Measurements from ENCODE around the gene GABRR2.
A peak's percentile ranks its signal among the peaks of the same experiment; 100 is the strongest.
"Not testable (repeated sequence)": the region's sequence is repeated elsewhere in the genome, so short reads cannot be mapped to it uniquely, and the experiment has no call there.

Gene GABRR2

DNA sequence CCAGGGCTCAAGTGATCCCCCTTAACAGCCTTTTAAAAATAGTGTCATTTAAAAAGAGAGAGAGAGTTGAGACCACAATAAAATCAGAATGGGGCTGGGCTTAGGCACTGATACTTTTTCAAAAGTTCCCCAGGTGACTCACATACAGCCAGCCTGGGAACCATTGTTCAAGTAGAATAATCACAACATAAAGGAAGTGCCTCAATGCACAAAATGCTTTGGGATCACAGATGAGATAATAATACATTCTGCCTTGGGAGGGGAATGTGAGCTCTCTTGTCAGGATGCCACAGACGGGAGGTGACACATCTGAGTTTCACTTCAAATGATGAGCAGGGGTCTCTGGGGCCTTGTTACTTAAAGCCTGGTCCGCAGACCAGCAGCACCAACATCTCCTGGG, 63.9 kb downstream of the GABRR2 start:
- TF ChIP-seq, protein P1, sequence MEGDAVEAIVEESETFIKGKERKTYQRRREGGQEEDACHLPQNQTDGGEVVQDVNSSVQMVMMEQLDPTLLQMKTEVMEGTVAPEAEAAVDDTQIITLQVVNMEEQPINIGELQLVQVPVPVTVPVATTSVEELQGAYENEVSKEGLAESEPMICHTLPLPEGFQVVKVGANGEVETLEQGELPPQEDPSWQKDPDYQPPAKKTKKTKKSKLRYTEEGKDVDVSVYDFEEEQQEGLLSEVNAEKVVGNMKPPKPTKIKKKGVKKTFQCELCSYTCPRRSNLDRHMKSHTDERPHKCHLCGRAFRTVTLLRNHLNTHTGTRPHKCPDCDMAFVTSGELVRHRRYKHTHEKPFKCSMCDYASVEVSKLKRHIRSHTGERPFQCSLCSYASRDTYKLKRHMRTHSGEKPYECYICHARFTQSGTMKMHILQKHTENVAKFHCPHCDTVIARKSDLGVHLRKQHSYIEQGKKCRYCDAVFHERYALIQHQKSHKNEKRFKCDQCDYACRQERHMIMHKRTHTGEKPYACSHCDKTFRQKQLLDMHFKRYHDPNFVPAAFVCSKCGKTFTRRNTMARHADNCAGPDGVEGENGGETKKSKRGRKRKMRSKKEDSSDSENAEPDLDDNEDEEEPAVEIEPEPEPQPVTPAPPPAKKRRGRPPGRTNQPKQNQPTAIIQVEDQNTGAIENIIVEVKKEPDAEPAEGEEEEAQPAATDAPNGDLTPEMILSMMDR (conservative IDR thresholded peaks at IDR 0.05; ENCODE audit: low read length): no peak
- no peak overlapping the region for H3K4me3 ChIP-seq (ENCODE audit: low read length)
- no peak for DNase-seq (ENCODE audit: low read depth)

GRCh38 chr6:89250239-89250638, 64.9 kb downstream of the GABRR2 start:
- no peak overlapping the region for H3K4me3 ChIP-seq (ENCODE audit: low read length)
- no peak for DNase-seq (ENCODE audit: low read depth)
- TF ChIP-seq, protein P1 (conservative IDR thresholded peaks at IDR 0.05; ENCODE audit: low read length): no peak

DNA sequence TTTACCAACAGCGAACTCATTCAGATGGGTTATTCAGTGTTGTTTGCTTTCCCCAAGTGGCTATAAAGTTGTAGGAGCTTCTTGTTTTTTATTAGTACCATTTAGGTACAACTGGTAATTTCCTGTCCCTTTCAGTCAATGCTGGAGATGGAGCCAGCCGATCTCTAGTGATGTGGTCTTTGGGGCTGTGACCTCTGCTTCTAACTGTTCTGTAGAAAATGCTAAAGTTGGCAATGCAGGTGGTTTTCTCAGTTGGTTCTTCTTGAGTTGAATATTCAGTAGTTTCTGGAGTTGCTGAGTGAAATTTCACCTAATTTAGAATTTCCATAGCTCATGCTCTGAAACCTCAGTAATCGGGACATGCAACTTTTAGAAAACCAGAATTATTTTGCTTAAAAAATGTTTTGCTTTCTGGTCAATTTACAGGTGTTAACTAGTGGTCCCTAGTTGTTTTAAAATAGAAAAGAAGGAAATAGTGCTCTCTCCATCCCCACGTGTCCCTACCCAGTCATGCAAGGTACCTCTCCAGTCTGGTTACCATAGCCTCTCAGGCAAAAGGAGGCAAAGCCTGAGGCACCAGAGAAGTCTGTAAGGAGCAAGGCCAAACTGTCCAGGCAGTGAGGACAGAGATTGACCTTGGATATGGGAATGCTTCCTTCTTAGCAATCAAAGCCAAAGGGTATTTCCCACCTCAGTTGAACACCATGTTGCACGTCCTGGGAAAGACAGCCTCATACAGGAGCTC, 70.7 kb downstream of the GABRR2 start:
- DNase-seq (ENCODE audit: low read depth): no peak
- H3K4me3 ChIP-seq (ENCODE audit: low read length): no peak overlapping the region
- TF ChIP-seq, protein P1 (conservative IDR thresholded peaks at IDR 0.05; ENCODE audit: low read length): no peak

DNA sequence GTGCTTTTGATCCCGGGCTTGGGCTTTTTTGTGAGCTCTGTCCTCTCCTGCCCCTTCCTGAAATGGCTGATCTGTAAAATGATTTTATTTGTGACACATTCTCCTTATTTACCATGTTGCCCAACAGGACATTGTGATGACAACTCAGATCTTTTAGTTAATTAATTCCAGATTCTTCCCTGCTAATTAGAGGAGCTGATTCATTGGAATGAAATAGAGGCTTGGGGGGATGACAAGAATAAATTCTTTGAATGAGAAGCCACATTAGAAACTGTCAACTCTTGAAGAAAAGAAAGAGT, 71.8 kb downstream of the GABRR2 start:
- peak; percentile 50 for DNase-seq (ENCODE audit: low read depth)
- H3K4me3 ChIP-seq (ENCODE audit: low read length): no peak overlapping the region

GRCh38 chr6:89242574-89243330, 72.3 kb downstream of the GABRR2 start:
- H3K4me3 ChIP-seq (ENCODE audit: low read length): no peak overlapping the region
- peak; percentile 53 for DNase-seq (ENCODE audit: low read depth)
- TF ChIP-seq, protein P1 (conservative IDR thresholded peaks at IDR 0.05; ENCODE audit: low read length): peak; percentile 67

More for the DNA sequence above, 71.8 kb downstream of the GABRR2 start:
- TF ChIP-seq, protein P1 (conservative IDR thresholded peaks at IDR 0.05; ENCODE audit: low read length): no peak

DNA sequence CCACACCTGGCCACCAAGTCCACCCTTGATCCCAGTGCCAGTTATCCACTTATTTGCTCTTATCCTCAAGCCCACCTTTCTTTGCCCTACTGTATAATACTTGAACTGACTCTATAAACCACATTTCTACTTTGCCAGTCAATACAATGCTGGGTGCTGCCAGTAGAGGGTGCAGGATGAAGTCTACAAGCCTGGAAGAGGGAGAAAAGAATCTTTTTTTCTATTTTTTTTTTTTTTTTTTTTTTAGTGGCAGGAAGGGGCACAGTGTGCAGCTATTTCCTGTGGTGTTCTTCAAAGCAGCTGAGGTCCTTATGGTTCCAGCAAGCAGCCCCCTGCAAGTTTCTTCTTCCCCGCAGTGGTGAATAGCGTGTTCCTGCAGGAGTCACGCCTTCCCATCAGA, 75.8 kb downstream of the GABRR2 start:
- TF ChIP-seq, protein P1 (conservative IDR thresholded peaks at IDR 0.05; ENCODE audit: low read length): peak; percentile 34
- no peak for DNase-seq (ENCODE audit: low read depth)
- H3K4me3 ChIP-seq (ENCODE audit: low read length): no peak overlapping the region

DNA sequence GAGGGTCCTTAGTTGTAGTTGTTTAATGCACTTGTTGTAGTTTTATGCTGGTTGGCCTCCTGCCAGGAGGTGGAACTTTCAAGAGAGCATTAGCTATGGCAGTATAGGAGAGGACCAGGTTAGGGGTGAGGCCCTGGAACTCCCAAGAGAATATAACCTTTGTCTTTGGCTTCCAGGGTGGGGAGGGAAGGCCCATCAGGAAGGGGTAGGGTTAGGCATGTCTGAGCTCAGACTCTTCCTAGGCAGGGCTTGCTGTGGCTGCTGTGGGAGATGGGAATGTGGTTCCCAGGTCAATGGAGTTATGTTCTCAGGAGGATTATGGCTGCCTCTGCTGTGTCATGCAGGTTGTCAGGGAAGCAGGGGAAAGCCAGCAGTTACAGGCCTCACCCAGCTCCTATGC, 77.9 kb downstream of the GABRR2 start:
- H3K4me3 ChIP-seq (ENCODE audit: low read length): no peak overlapping the region
- TF ChIP-seq, protein P1 (conservative IDR thresholded peaks at IDR 0.05; ENCODE audit: low read length): no peak
- no peak for DNase-seq (ENCODE audit: low read depth)

DNA sequence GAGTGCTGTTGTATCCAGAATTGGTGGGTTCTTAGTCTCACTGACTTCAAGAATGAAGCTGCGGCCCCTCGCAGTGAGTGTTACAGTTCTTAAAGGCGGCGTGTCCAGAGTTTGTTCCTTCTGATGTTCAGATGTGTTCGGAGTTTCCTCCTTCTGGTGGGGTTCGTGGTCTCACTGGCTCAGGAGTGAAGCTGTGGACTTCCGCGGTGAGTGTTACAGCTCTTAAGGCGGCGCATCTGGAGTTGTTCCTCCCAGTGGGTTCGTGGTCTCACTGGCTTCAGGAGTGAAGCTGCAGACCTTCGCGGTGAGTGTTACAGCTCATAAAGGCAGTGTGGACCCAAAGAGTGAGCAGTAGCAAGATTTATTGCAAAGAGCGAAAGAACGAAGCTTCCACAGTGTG, 81.5 kb downstream of the GABRR2 start:
- H3K4me3 ChIP-seq (ENCODE audit: low read length); DNase-seq (ENCODE audit: low read depth): not testable (repeated sequence)
